Keratinocyte (primary cell): ENCODE measurements around the gene DALRD3.

ENCODE experiments used
- EZH2 ChIP-seq: IDR thresholded peaks from one replicate; pipeline ENCODE4 v1.6.1; 2012; ENCODE audit warnings: inconsistent platforms, mild to moderate bottlenecking, low read length, moderate library complexity
- TF ChIP-seq, protein P1 (sequence below), 3 experiments: IDR thresholded peaks in 1 of 3; conservative IDR thresholded peaks in 1 of 3; optimal IDR thresholded peaks in 1 of 3; 2 replicates in 2 of 3; 3 replicates in 1 of 3; pipeline versions ENCODE3 to v1.5.1; 2011; ENCODE audit warnings: low read length in 3 of 3, mild to moderate bottlenecking in 3 of 3, moderate library complexity in 2 of 3, control low read depth in 1 of 3, inconsistent platforms in 1 of 3; ENCODE audit not compliant: insufficient read depth in 2 of 3; ENCODE audit errors: extremely low read depth in 1 of 3

DNA sequence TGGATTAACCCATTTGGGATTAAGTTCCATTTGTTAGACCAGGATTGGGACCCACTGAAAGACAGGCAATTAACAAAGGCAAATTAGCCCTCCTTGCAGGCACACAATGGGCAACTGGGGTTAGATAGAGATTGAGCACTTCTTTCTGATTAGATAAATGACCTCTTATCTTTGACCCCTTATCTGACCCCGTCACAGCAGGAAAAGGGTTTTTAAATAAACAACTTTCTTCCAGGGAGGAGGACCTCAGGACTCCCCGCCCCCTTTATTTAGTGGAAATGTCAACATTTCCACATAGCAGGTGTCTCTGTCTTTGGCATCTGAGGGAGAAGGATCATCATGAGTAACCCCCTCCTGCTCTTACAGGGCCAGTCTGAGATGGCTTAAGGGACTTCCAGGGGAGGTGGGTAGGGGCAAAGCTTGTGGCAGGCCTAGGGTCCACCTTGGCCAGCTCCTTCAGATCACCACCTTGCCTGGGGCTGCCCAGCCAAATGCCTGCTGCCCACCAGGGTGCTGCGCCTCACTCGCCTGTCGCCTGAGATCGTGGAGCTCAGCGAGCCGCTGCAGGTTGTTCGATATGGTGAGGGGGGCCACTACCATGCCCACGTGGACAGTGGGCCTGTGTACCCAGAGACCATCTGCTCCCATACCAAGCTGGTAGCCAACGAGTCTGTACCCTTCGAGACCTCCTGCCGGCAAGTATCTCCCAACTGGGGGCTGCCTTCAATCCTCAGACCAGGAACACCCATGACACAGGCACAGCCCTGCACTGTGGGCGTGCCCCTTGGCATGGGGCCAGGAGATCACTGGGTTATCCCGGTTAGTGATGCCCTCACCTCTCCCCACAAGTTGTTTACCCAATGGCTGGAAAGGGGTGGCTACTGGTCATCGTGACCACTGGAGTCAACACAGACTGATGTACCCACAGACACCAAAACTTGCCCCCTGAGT, 13.8 kb downstream of the DALRD3 start:
- TF ChIP-seq, protein P1, sequence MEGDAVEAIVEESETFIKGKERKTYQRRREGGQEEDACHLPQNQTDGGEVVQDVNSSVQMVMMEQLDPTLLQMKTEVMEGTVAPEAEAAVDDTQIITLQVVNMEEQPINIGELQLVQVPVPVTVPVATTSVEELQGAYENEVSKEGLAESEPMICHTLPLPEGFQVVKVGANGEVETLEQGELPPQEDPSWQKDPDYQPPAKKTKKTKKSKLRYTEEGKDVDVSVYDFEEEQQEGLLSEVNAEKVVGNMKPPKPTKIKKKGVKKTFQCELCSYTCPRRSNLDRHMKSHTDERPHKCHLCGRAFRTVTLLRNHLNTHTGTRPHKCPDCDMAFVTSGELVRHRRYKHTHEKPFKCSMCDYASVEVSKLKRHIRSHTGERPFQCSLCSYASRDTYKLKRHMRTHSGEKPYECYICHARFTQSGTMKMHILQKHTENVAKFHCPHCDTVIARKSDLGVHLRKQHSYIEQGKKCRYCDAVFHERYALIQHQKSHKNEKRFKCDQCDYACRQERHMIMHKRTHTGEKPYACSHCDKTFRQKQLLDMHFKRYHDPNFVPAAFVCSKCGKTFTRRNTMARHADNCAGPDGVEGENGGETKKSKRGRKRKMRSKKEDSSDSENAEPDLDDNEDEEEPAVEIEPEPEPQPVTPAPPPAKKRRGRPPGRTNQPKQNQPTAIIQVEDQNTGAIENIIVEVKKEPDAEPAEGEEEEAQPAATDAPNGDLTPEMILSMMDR (optimal IDR thresholded peaks at IDR 0.05 in 1 of 3, IDR thresholded peaks at IDR 0.05 in 1 of 3, conservative IDR thresholded peaks at IDR 0.05 in 1 of 3; ENCODE audit: extremely low read depth in 1 of 3, insufficient read depth in 2 of 3, low read length in 3 of 3): no peak
- TF ChIP-seq EZH2: no peak
